ENCODE measurements around the gene BLOC1S4.

DNA sequence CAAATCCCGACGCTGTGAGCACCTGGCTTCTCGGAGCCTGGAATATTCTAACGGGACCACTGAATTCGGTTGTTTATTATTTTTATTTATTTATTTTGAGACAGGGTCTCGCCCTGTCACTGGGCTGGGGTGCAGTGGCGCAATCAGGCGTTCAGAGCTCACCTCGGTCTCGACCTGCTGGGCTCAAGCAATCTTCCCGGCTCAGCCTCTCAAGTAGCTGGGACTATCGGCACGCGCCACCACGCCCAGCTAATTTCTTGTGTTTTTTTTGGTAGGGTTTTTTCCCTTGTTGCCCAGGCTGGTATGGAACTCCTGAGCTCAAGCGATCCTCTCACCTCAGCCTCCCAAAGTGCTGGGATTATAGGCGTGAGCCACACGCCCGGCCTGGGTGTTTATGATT lies 43.8 kb upstream of the BLOC1S4 start:
- TF ChIP-seq, protein P1, sequence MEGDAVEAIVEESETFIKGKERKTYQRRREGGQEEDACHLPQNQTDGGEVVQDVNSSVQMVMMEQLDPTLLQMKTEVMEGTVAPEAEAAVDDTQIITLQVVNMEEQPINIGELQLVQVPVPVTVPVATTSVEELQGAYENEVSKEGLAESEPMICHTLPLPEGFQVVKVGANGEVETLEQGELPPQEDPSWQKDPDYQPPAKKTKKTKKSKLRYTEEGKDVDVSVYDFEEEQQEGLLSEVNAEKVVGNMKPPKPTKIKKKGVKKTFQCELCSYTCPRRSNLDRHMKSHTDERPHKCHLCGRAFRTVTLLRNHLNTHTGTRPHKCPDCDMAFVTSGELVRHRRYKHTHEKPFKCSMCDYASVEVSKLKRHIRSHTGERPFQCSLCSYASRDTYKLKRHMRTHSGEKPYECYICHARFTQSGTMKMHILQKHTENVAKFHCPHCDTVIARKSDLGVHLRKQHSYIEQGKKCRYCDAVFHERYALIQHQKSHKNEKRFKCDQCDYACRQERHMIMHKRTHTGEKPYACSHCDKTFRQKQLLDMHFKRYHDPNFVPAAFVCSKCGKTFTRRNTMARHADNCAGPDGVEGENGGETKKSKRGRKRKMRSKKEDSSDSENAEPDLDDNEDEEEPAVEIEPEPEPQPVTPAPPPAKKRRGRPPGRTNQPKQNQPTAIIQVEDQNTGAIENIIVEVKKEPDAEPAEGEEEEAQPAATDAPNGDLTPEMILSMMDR (IDR thresholded peaks at IDR 0.05; ENCODE audit: insufficient read depth, low read length, poor library complexity, severe bottlenecking) = no peak
- no peak for TF ChIP-seq EZH2phosphoT487 (conservative IDR thresholded peaks at IDR 0.05; ENCODE audit: low read length)

All from SU-DHL-6 (cell line).